ENCODE results near the gene RGS11.

DNA sequence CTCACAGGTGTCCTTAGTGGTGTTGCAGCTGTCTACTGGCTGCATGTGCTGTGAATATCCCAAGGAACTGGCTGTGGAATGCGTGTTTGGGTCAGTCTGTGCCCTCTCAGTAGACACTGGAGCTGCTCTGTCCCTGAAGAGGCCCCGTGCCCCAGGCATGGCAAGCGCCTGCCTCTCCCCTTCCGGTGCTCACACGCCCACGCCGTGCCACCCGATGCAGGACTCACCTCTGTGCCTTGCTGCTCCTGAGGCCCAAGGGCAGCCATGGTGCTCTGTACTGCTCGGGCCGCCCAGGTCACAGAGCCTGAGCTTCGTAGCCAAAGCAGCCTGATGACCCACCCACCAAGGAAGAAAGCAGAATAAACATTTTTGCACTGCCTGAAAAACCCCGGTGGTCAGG lies 10.0 kb downstream of the RGS11 start:
- TF ChIP-seq, protein P1, sequence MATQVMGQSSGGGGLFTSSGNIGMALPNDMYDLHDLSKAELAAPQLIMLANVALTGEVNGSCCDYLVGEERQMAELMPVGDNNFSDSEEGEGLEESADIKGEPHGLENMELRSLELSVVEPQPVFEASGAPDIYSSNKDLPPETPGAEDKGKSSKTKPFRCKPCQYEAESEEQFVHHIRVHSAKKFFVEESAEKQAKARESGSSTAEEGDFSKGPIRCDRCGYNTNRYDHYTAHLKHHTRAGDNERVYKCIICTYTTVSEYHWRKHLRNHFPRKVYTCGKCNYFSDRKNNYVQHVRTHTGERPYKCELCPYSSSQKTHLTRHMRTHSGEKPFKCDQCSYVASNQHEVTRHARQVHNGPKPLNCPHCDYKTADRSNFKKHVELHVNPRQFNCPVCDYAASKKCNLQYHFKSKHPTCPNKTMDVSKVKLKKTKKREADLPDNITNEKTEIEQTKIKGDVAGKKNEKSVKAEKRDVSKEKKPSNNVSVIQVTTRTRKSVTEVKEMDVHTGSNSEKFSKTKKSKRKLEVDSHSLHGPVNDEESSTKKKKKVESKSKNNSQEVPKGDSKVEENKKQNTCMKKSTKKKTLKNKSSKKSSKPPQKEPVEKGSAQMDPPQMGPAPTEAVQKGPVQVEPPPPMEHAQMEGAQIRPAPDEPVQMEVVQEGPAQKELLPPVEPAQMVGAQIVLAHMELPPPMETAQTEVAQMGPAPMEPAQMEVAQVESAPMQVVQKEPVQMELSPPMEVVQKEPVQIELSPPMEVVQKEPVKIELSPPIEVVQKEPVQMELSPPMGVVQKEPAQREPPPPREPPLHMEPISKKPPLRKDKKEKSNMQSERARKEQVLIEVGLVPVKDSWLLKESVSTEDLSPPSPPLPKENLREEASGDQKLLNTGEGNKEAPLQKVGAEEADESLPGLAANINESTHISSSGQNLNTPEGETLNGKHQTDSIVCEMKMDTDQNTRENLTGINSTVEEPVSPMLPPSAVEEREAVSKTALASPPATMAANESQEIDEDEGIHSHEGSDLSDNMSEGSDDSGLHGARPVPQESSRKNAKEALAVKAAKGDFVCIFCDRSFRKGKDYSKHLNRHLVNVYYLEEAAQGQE (IDR thresholded peaks at IDR 0.05; ENCODE audit: insufficient read depth in 1 of 2, low read depth in 2 of 2, low read length in 1 of 2), result no peak
- TF ChIP-seq, protein P2, sequence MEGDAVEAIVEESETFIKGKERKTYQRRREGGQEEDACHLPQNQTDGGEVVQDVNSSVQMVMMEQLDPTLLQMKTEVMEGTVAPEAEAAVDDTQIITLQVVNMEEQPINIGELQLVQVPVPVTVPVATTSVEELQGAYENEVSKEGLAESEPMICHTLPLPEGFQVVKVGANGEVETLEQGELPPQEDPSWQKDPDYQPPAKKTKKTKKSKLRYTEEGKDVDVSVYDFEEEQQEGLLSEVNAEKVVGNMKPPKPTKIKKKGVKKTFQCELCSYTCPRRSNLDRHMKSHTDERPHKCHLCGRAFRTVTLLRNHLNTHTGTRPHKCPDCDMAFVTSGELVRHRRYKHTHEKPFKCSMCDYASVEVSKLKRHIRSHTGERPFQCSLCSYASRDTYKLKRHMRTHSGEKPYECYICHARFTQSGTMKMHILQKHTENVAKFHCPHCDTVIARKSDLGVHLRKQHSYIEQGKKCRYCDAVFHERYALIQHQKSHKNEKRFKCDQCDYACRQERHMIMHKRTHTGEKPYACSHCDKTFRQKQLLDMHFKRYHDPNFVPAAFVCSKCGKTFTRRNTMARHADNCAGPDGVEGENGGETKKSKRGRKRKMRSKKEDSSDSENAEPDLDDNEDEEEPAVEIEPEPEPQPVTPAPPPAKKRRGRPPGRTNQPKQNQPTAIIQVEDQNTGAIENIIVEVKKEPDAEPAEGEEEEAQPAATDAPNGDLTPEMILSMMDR (IDR thresholded peaks at IDR 0.05), result no peak
- TF ChIP-seq POLR2AphosphoS5 (IDR thresholded peaks at IDR 0.05; ENCODE audit: low read depth, low read length) (no peak), SIN3A (IDR thresholded peaks at IDR 0.05; ENCODE audit: borderline replicate concordance, insufficient read depth, low read depth, low read length) (no peak)

Measured in Panc1 (cell line).